ENCODE data around the gene MXD4.

DNA sequence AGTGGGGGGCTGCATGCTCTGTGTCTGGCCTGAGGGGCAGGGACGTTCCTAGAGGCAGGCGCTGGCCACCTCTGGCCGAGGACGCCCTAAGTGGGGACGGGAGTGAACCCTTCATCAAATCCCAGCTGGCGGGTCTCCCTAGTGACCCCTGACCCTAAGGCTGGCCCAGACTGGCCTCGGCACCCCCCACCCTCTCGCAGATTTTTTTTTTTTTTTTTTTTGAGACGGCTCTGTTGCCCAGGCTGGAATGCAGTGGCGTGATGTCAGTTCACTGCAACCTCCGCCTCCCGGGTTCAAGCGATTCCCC, 988 bp upstream of the MXD4 start:
- TF ChIP-seq CTCF (IDR thresholded peaks at IDR 0.05) (no peak), EZH2 (IDR thresholded peaks at IDR 0.05) (no peak)

Measured in neural progenitor cell (in vitro differentiated cells).